Mucosa of rectum (tissue), 2 donors: ENCODE data around the gene RAMACL.

Source experiments
- H3K27ac ChIP-seq, 2 donors: one replicate each; pipeline ENCODE4 v1.7.0; 2013; ENCODE audit warnings: inconsistent platforms in 2 of 2, low read depth in 2 of 2, low read length in 2 of 2
- H3K27me3 ChIP-seq, 2 donors: one replicate each; pipeline ENCODE4 v1.7.0; 2013; ENCODE audit warnings: low read length in 2 of 2; ENCODE audit not compliant: control insufficient read depth in 2 of 2, insufficient read depth in 2 of 2
- H3K36me3 ChIP-seq, 2 donors: one replicate each; pipeline ENCODE4 v1.7.0; 2013; ENCODE audit warnings: low read length in 2 of 2; ENCODE audit not compliant: control insufficient read depth in 2 of 2, insufficient read depth in 2 of 2
- H3K4me1 ChIP-seq, 2 donors: one replicate each; pipeline ENCODE4 v1.7.0; 2013; ENCODE audit warnings: low read length in 2 of 2, mild to moderate bottlenecking in 1 of 2; ENCODE audit not compliant: control insufficient read depth in 2 of 2, insufficient read depth in 2 of 2
- H3K4me3 ChIP-seq, 2 donors: one replicate each; pipeline ENCODE4 v1.7.0; 2013; ENCODE audit warnings: low read length in 2 of 2
- H3K9ac ChIP-seq, 2 donors: one replicate each; pipeline ENCODE4 v1.7.0; 2013; ENCODE audit warnings: low read length in 2 of 2, low read depth in 1 of 2, mild to moderate bottlenecking in 1 of 2
- H3K9me3 ChIP-seq, 2 donors: one replicate each; pipeline ENCODE4 v1.7.0; 2013; ENCODE audit warnings: low read length in 2 of 2; ENCODE audit not compliant: control insufficient read depth in 2 of 2
- donor health status: healthy.
- donor health status: Normal muscosa, but diverticular disease.

Gene RAMACL

GRCh38 chr6:166578536-166579236 lies 7.8 kb downstream of the RAMACL start:
- Histone ChIP-seq H3K27ac (no peak overlapping the region), H3K9me3 (no peaks in the 10 kb centered on the region), H3K4me3 (no peak overlapping the region), H3K4me1 (no peaks in the 10 kb centered on the region), H3K9ac (no peak overlapping the region), H3K36me3 (no peaks in the 10 kb centered on the region), H3K27me3 (no peaks in the 10 kb centered on the region)

GRCh38 chr6:166575205-166575604 lies 11.3 kb downstream of the RAMACL start:
- no peak overlapping the region for H3K27ac ChIP-seq

GRCh38 chr6:166573511-166574216 lies 12.8 kb downstream of the RAMACL start:
- Histone ChIP-seq H3K36me3 (no peaks in the 10 kb centered on the region), H3K9me3 (no peaks in the 10 kb centered on the region), H3K4me3 (no peak overlapping the region), H3K27me3 (no peaks in the 10 kb centered on the region), H3K9ac (no peak overlapping the region), H3K4me1 (peaks cover 0 to 4% of the 10 kb centered on the region in 2 donors), H3K27ac (no peak overlapping the region)

More at GRCh38 chr6:166575205-166575604, 11.3 kb downstream of the RAMACL start:
- H3K27me3 ChIP-seq = no peaks in the 10 kb centered on the region
- no peaks in the 10 kb centered on the region for H3K36me3 ChIP-seq
- no peak overlapping the region for H3K4me3 ChIP-seq
- peaks cover 0 to 4% of the 10 kb centered on the region in 2 donors for H3K4me1 ChIP-seq
- no peaks in the 10 kb centered on the region for H3K9me3 ChIP-seq
- H3K9ac ChIP-seq = no peak overlapping the region

GRCh38 chr6:166572370-166573261 lies 13.9 kb downstream of the RAMACL start:
- H3K9me3 ChIP-seq = no peaks in the 10 kb centered on the region
- no peaks in the 10 kb centered on the region for H3K36me3 ChIP-seq
- no peaks in the 10 kb centered on the region for H3K27me3 ChIP-seq
- peak overlapping the region; percentile 50 to 56 for H3K27ac ChIP-seq
- H3K4me3 ChIP-seq = no peak overlapping the region
- peak overlapping the region in 1 of 2 donors; percentile 12 for H3K9ac ChIP-seq
- H3K4me1 ChIP-seq = peaks cover 0 to 4% of the 10 kb centered on the region in 2 donors

- H3K27ac ChIP-seq = no peak overlapping the region
- peaks cover 0 to 4% of the 10 kb centered on the region in 2 donors for H3K4me1 ChIP-seq
- no peak overlapping the region for H3K4me3 ChIP-seq
- H3K36me3 ChIP-seq = no peaks in the 10 kb centered on the region
- H3K9ac ChIP-seq = no peak overlapping the region
- no peaks in the 10 kb centered on the region for H3K9me3 ChIP-seq
- H3K27me3 ChIP-seq = no peaks in the 10 kb centered on the region
Measured at GRCh38 chr6:166570929-166571713, 15.4 kb downstream of the RAMACL start.

GRCh38 chr6:166569206-166569605 lies 17.3 kb downstream of the RAMACL start:
- Histone ChIP-seq H3K4me1 (peaks cover 0 to 4% of the 10 kb centered on the region in 2 donors), H3K27ac (no peak overlapping the region), H3K36me3 (no peaks in the 10 kb centered on the region), H3K9ac (no peak overlapping the region), H3K4me3 (no peak overlapping the region), H3K27me3 (no peaks in the 10 kb centered on the region), H3K9me3 (no peaks in the 10 kb centered on the region)

- Histone ChIP-seq H3K4me3 (no peak overlapping the region), H3K27me3 (no peaks in the 10 kb centered on the region), H3K36me3 (no peaks in the 10 kb centered on the region), H3K9ac (no peak overlapping the region), H3K9me3 (no peaks in the 10 kb centered on the region), H3K4me1 (peaks cover 0 to 4% of the 10 kb centered on the region in 2 donors), H3K27ac (no peak overlapping the region)
Measured at GRCh38 chr6:166567813-166568212, 18.7 kb downstream of the RAMACL start.

GRCh38 chr6:166567107-166567506 lies 19.4 kb downstream of the RAMACL start:
- H3K4me1 ChIP-seq = no peaks in the 10 kb centered on the region
- no peak overlapping the region for H3K4me3 ChIP-seq
- no peaks in the 10 kb centered on the region for H3K36me3 ChIP-seq
- no peak overlapping the region for H3K27ac ChIP-seq
- no peaks in the 10 kb centered on the region for H3K27me3 ChIP-seq
- H3K9me3 ChIP-seq = no peaks in the 10 kb centered on the region
- H3K9ac ChIP-seq = no peak overlapping the region

- no peaks in the 10 kb centered on the region for H3K9me3 ChIP-seq
- H3K27ac ChIP-seq = no peak overlapping the region
- no peaks in the 10 kb centered on the region for H3K4me1 ChIP-seq
- H3K27me3 ChIP-seq = no peaks in the 10 kb centered on the region
- H3K9ac ChIP-seq = no peak overlapping the region
- no peaks in the 10 kb centered on the region for H3K36me3 ChIP-seq
- no peak overlapping the region for H3K4me3 ChIP-seq
Measured at GRCh38 chr6:166566026-166567011, 20.2 kb downstream of the RAMACL start.
